Adrenal gland (tissue), 12 donors: ENCODE results near the gene NUP98. TPM values are rescaled to one million over a fixed set of nuclear protein-coding genes. Genes with fewer than 3 reads are reported as not detected.

Experiments
- DNase-seq, 7 donors: peaks; one replicate each; pipeline ENCODE4 v3.0.0-alpha.2; 2019 to 2020
- H3K27ac ChIP-seq, 5 donors: fragments of 200-600 bp; sonication (generic) in 4 of 5; 1 replicate in 3 of 5; 2 replicates in 2 of 5; pipeline versions ENCODE4 v1.5.1 to v1.8.0; 2016 to 2020; ENCODE audit warnings: mild to moderate bottlenecking in 1 of 5
- H3K27me3 ChIP-seq: fragments of 200-600 bp; 2 replicates; pipeline ENCODE4 v1.8.0; 2021
- H3K36me3 ChIP-seq, 2 donors: fragments of 200-600 bp; replicated peaks in 1 of 2; 1 replicate in 1 of 2; 2 replicates in 1 of 2; pipeline versions ENCODE4 v1.5.1 to v1.8.0; 2018 to 2022
- H3K4me1 ChIP-seq, 2 donors: fragments of 200-600 bp; replicated peaks in 1 of 2; 1 replicate in 1 of 2; 2 replicates in 1 of 2; pipeline versions ENCODE4 v1.5.1 to v1.8.0; 2018 to 2021
- H3K4me3 ChIP-seq, 4 donors: fragments of 200-600 bp; sonication (generic) in 3 of 4; one replicate each; pipeline ENCODE4 v1.5.1; 2016 to 2018
- H3K9me3 ChIP-seq, 3 donors: fragments of 200-600 bp; sonication (generic) in 1 of 3; replicated peaks in 1 of 3; 1 replicate in 2 of 3; 2 replicates in 1 of 3; pipeline versions ENCODE4 v1.5.1 to v1.8.0; 2016 to 2021
- CTCF ChIP-seq, 6 experiments: fragments of 450-650 bp in 4 of 6; fragments of 200-600 bp in 2 of 6; sonication (generic) in 1 of 6; IDR thresholded peaks; 1 replicate in 5 of 6; 2 replicates in 1 of 6; pipeline versions ENCODE4 v1.5.1 to v1.8.0; 2016 to 2021; ENCODE audit warnings: antibody characterized with exemption in 6 of 6, mild to moderate bottlenecking in 2 of 6, moderate library complexity in 1 of 6
- POLR2A ChIP-seq, 2 donors: fragments of 450-650 bp; IDR thresholded peaks; one replicate each; pipeline ENCODE4 v1.6.1; 2017; ENCODE audit warnings: antibody characterized with exemption in 2 of 2, mild to moderate bottlenecking in 2 of 2, moderate library complexity in 1 of 2
- WGBS, 4 donors: extraction: QIAGEN DNeasy Blood & Tissue Kit in 2 of 4; methylation state at CpG; one replicate each; pipeline versions ENCODE4 v1.1.5 to v1.1.7; 2013 to 2017; 5-methylcytosine and 5-hydroxymethylcytosine counted together
- intact Hi-C, 2 donors: fragments of 100-400 bp; cut with DNase I; formaldehyde crosslinking; loops; one replicate each; pipeline versions ENCODE4 v1.14.1 to v1.15.0; 2022 to 2023
- polyA plus RNA-seq, 3 donors: library from polyadenylated mRNA; stranded (reverse); fragments of 200-250 nt in 2 of 3; fragments of 350-450 nt in 1 of 3; fragmentation: Illumina TruSeq in 1 of 3; extraction: RNeasy Lipid Tissue Mini Kit (QIAGEN cat#74804) in 1 of 3; gene quantifications; one replicate each; pipeline ENCODE4 v1.2.3, GENCODE V29; 2013 to 2014
- total RNA-seq, 9 donors: library from RNA; depleted of rRNA in 4 of 9; stranded (reverse); fragments of >200 nt in 4 of 9; fragments of 120-200 nt in 1 of 9; fragmentation: NEBNext Ultra II Directional in 1 of 9; extraction: Animal tissue kit (Norgen Biotek cat#: 25700) in 1 of 9; gene quantifications; one replicate each; pipeline versions ENCODE4 v1.1.0 to v1.2.4, GENCODE V29; 2013 to 2023
- donor health status: healthy with polysubstance abuse.
- donor health status: Bipolar disorder and iron deficiency.
- donor health status: DM: yes; HTN: yes; CAD: no.
- donor health status: DM: no; HTN: no; CAD: no.
- donor health status: DM: no; HTN: no; CAD: no.
- donor health status: DM: yes; HTN: yes; CAD: no.

The NUP98 gene
- total and polyA plus RNA-seq, 12 donors = 14.6 to 226 (median 56.9) TPM

GRCh38 chr11:3835751-3836150, 38.4 kb upstream of the NUP98 start:
- no peak overlapping the region for H3K4me3 ChIP-seq
- no peaks in the 10 kb centered on the region for H3K36me3 ChIP-seq
- 74 to 79% (median 76%) methylated on average over 4 of the region's 4 CpGs for WGBS, 4 donors
- H3K4me1 ChIP-seq = peaks cover 35 to 76% of the 10 kb centered on the region in 2 donors
- DNase-seq = peak in 1 of 7 donors; percentile 20
- intact Hi-C loops = no loop called here
- H3K9me3 ChIP-seq = no peaks in the 10 kb centered on the region
- H3K27ac ChIP-seq = peak overlapping the region in 3 of 5 donors; percentile 8 to 64 (median 57)
- TF ChIP-seq CTCF (IDR thresholded peaks at IDR 0.05) = no peak
- TF ChIP-seq POLR2A (IDR thresholded peaks at IDR 0.05) = no peak
- no peaks in the 10 kb centered on the region for H3K27me3 ChIP-seq

- Histone ChIP-seq H3K27me3 (no peaks in the 10 kb centered on the region), H3K36me3 (no peaks in the 10 kb centered on the region), H3K4me1 (peaks cover 31 to 79% of the 10 kb centered on the region in 2 donors), H3K27ac (peak overlapping the region in 3 of 5 donors; percentile 13 to 64 (median 57)), H3K4me3 (no peak overlapping the region), H3K9me3 (no peaks in the 10 kb centered on the region)
- DNase-seq = peak in 6 of 7 donors; percentile 42 to 72 (median 54)
- intact Hi-C loops = no loop called here
- TF ChIP-seq CTCF (IDR thresholded peaks at IDR 0.05) = no peak
- no peak for TF ChIP-seq POLR2A (IDR thresholded peaks at IDR 0.05)
- WGBS, 4 donors = 67 to 73% (median 69%) methylated on average over 7 of the region's 7 CpGs
Measured at GRCh38 chr11:3834664-3835461, 37.5 kb upstream of the NUP98 start.

GRCh38 chr11:3834349-3834663, 37.0 kb upstream of the NUP98 start:
- Histone ChIP-seq H3K4me3 (no peak overlapping the region), H3K36me3 (no peaks in the 10 kb centered on the region), H3K9me3 (no peaks in the 10 kb centered on the region), H3K27me3 (no peaks in the 10 kb centered on the region), H3K27ac (peak overlapping the region in 3 of 5 donors; percentile 13 to 64 (median 57)), H3K4me1 (peaks cover 31 to 75% of the 10 kb centered on the region in 2 donors)
- intact Hi-C loops = no loop called here
- 52 to 66% (median 58%) methylated on average over 3 to 4 of the region's 4 CpGs for WGBS, 4 donors
- no peak for DNase-seq
- TF ChIP-seq CTCF (IDR thresholded peaks at IDR 0.05) (no peak), POLR2A (IDR thresholded peaks at IDR 0.05) (no peak)

- H3K27me3 ChIP-seq = no peaks in the 10 kb centered on the region
- H3K4me1 ChIP-seq = peaks cover 31 to 68% of the 10 kb centered on the region in 2 donors
- DNase-seq = no peak
- 68 to 89% (median 79%) methylated on average over 2 of the region's 2 CpGs for WGBS, 4 donors
- intact Hi-C loops = no loop called here
- H3K27ac ChIP-seq = peak overlapping the region in 2 of 5 donors; percentile 9 to 64
- H3K36me3 ChIP-seq = no peaks in the 10 kb centered on the region
- H3K9me3 ChIP-seq = no peaks in the 10 kb centered on the region
- no peak overlapping the region for H3K4me3 ChIP-seq
- TF ChIP-seq POLR2A (IDR thresholded peaks at IDR 0.05) (no peak), CTCF (IDR thresholded peaks at IDR 0.05) (no peak)
Measured at GRCh38 chr11:3833449-3833848, 36.1 kb upstream of the NUP98 start.
